Melanocyte of skin (primary cell): ENCODE data around the gene C2orf92. TPM values are rescaled to one million over a fixed set of nuclear protein-coding genes. Genes with fewer than 3 reads are reported as not detected.

ENCODE experiments used
- small RNA-seq, 2 donors: library from RNA; depleted of rRNA; stranded (forward); fragments of <200 nt; gene quantifications; one replicate each; pipeline ENCODE3, GENCODE V24; 2012
- total RNA-seq, 2 donors: library from RNA; depleted of rRNA; stranded (reverse); fragments of >200 nt; gene quantifications; 2 replicates each; pipeline ENCODE4 v1.2.3, GENCODE V29; 2012

Gene C2orf92
- 1 to 10 TPM; 2.1 to 2.7 TPM for total RNA-seq

DNA sequence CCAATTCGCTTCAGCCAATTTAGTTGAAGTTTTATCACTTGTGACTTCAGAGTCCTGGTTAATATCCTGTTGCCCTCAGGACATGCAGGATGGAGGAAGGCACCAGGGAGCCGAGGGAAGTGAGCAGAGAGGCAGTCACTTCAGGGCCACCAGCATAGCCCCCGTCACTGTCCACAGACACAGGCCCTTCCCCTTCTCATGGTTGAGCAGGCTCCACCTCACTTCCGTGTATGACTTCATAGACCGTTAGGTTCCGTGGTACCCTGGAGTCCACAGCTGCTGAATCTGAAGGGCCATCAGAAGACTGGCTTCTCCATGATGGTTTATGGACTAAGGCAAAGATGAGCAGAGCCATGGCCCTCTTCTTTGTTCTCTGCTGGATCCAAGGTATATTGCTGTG, at the start of gene C2orf92:
Gene C2orf92 (plus strand): TSS at position 266 of the 400 bp plus-strand sequence. CDS start 76 bp downstream, at position 342.

DNA sequence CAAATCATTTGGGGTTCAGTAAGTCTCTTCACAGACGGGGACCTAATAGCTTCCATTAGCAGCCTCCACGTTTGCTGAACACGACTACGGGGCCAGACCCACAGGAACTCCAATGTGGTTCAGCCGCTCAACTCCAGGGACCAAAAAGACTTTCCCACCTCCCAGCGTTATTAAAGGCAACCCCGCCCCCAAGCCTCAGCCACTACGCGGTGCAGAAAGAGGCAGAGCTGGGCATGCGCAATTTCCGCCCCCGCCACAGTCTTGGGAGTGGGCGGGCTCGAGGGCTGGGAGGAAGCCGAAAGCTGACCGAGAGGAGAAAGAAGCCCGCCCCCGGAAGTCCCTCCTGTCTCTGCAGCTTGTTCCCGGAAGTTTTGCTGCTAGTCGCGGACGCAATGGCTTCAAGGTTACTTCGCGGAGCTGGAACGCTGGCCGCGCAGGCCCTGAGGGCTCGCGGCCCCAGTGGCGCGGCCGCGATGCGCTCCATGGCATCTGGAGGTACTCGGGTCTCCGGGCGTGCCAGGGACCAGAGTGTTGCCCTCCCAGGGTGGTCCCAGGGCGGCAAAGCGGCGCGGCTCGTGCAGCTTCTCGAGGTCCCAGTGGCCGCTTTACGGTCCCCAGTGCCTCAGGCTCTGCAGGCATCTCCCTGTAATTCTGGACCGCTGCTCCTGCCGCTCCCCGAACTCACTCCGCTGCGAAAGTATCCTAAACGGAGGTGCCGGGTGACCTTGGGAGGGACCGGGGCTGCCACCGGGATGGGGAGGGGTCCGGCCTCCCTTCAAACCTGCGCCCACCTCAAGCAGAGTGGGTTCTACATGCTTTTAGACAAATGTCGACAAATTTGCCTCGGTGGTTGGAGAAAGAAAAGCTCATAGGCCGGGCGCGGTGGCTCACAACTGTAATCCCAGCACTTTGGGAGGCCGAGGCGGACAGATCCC, 23.6 kb upstream of the C2orf92 start, which contains the start of gene COX5B:
Gene COX5B (plus strand): TSS at position 368 of the 935 bp plus-strand sequence. CDS start 25 bp downstream, at position 393.

DNA sequence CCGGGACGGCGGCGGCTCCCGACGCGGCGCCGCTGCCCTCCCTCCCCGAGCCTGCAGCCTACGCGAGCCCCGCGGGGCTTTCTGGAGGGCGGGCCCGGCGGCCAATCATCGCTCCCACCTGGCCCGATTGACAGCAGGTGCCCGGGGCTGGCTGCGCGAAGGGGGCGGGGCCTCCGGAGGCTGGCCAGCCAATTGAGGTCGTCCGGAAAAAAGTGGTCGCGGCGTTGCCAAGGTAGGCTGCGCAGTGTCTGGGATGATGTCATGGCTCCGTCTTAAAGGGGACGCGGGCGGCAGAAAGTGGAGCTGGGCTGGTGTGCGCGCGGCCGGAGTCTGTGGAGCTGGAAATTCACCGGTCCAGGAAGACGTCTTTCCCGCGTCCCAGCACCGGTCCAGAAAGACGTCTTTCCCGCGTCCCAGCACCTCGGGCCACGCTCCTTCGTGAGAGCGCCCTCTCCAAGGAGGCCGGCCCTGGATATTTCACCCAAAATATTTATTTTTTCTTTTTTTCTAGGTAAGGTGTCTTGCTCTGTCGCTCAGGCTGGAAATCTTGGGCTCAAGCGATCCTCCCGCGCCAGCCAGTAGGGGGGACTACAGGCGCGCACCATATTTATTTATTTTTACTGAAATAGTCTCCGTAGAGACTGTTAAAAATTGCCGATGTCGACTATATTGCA, 5.4 kb upstream of the C2orf92 start, which contains the start of gene ACTR1B:
Gene ACTR1B (minus strand): TSS at position 83 of the 674 bp plus-strand sequence. CDS start 154 bp downstream, outside the sequence.

GRCh38 chr2:97713296-97714083, 44.0 kb downstream of the C2orf92 start, which contains the start of gene ZAP70:
Gene ZAP70, plus strand, starts transcription at chr2:97713576. Its CDS starts 10,461 bp downstream, at chr2:97724037.

Small RNA genes within 50 kb of the gene (small RNA-seq; reads per million reads assigned to genes)
- 0 reads per million in 2 donors for gene RNU4-8P

Other genes with a start within 250 kb of the C2orf92 start
- 10 to 100 TPM; 22.0 to 63.7 TPM for gene ANKRD36B, start 79.8 kb upstream of the C2orf92 start, total RNA-seq
- 100 to 1,000 TPM; 295 to 355 TPM for gene COX5B, start 23.7 kb upstream of the C2orf92 start, total RNA-seq
- 10 to 100 TPM; 33.0 to 50.6 TPM for gene ACTR1B, start 5.7 kb upstream of the C2orf92 start, total RNA-seq
- under 1 TPM; under 0.01 TPM for gene ZAP70, start 43.9 kb downstream of the C2orf92 start, total RNA-seq